HepG2 (cell line): Measurements from ENCODE around the gene MTA1. TPM values are rescaled to one million over a fixed set of nuclear protein-coding genes. Genes with fewer than 3 reads are reported as not detected.

Source experiments
- AGO1 ChIP-seq: fragments of 200-400 bp; formaldehyde crosslinking; IDR thresholded peaks from 2 replicates; pipeline ENCODE4 v1.6.1; 2017; ENCODE audit warnings: mild to moderate bottlenecking, low read depth, low read length, moderate library complexity; ENCODE audit not compliant: poor library complexity, severe bottlenecking
- AGO2 ChIP-seq: fragments of 200-400 bp; formaldehyde crosslinking; optimal IDR thresholded peaks from 2 replicates; pipeline ENCODE3; 2017; ENCODE audit warnings: mild to moderate bottlenecking, low read depth, low read length, moderate library complexity
- ARNT ChIP-seq: fragments of 450-650 bp; IDR thresholded peaks from 2 replicates; pipeline ENCODE4 v1.6.1; 2017
- CHCHD3 ChIP-seq: sonication (generic); formaldehyde crosslinking; IDR thresholded peaks from 2 replicates; pipeline ENCODE4 v1.8.0; 2022; ENCODE audit warnings: mild to moderate bottlenecking, missing genetic modification reagents, moderate library complexity
- IKZF1 ChIP-seq: fragments of 450-650 bp; IDR thresholded peaks from 2 replicates; pipeline ENCODE4 v1.7.1; 2016
- JARID2 ChIP-seq: sonication (generic); formaldehyde crosslinking; IDR thresholded peaks from 2 replicates; pipeline ENCODE4 v1.8.1; 2023; ENCODE audit warnings: missing genetic modification reagents, inconsistent platforms; ENCODE audit not compliant: insufficient replicate concordance
- MIER3 ChIP-seq: IDR thresholded peaks from 2 replicates; pipeline ENCODE4 v1.6.1; 2016; ENCODE audit warnings: missing compliant biosample characterization, borderline replicate concordance
- NCOR1 ChIP-seq: fragments of 200-600 bp; sonication (generic); IDR thresholded peaks from 2 replicates; pipeline ENCODE4 v1.7.0; 2017; ENCODE audit warnings: antibody characterized with exemption, low read length, borderline replicate concordance
- NONO ChIP-seq, 2 experiments: fragments of 450-650 bp in 1 of 2; sonication (generic) in 1 of 2; formaldehyde crosslinking in 1 of 2; IDR thresholded peaks in 1 of 2; conservative IDR thresholded peaks in 1 of 2; 2 replicates each; pipeline versions ENCODE4 v1.6.1 to v1.8.0; 2017 to 2022; ENCODE audit warnings: mild to moderate bottlenecking in 1 of 2, missing genetic modification reagents in 1 of 2, moderate library complexity in 1 of 2
- TCF7L2 ChIP-seq: IDR thresholded peaks from 2 replicates; pipeline ENCODE4 v1.6.1; 2011; ENCODE audit warnings: mild to moderate bottlenecking, low read depth, low read length, moderate library complexity
- ZBTB7A ChIP-seq: sonication (generic); formaldehyde crosslinking; IDR thresholded peaks from 2 replicates; pipeline ENCODE4 v1.8.0; 2022; ENCODE audit warnings: mild to moderate bottlenecking, missing genetic modification reagents
- ZFP36L1 ChIP-seq: sonication (generic); formaldehyde crosslinking; IDR thresholded peaks from 2 replicates; pipeline ENCODE4 v1.8.0; 2022; ENCODE audit warnings: mild to moderate bottlenecking, missing genetic modification reagents, moderate library complexity
- ZNF326 ChIP-seq: sonication (generic); formaldehyde crosslinking; IDR thresholded peaks from 2 replicates; pipeline ENCODE4 v1.4.0; 2020; ENCODE audit warnings: missing genetic modification reagents, borderline replicate concordance
- ZNF510 ChIP-seq: sonication (generic); formaldehyde crosslinking; IDR thresholded peaks from 2 replicates; pipeline ENCODE4 v1.4.0; 2020; ENCODE audit warnings: low read depth, mild to moderate bottlenecking, missing genetic modification reagents
- ZNF547 ChIP-seq: sonication (generic); formaldehyde crosslinking; IDR thresholded peaks from 2 replicates; pipeline ENCODE4 v1.5.1; 2020; ENCODE audit warnings: mild to moderate bottlenecking, missing genetic modification reagents
- ZSCAN21 ChIP-seq: sonication (generic); formaldehyde crosslinking; IDR thresholded peaks from 2 replicates; pipeline ENCODE4 v1.8.0; 2022; ENCODE audit warnings: mild to moderate bottlenecking, missing genetic modification reagents, moderate library complexity, borderline replicate concordance
- polyA plus RNA-seq, 8 experiments: library from polyadenylated mRNA; depleted of rRNA in 3 of 8; stranded (reverse) in 7 of 8; unstranded in 1 of 8; fragments of >200 nt; fragmentation: Illumina TruSeq in 4 of 8; extraction: Trizol in 4 of 8; gene quantifications; 2 replicates each; pipeline versions ENCODE4 v1.2.1 to v1.2.3, GENCODE V29; 2011 to 2016; ENCODE audit warnings: low read depth in 4 of 8, missing spikeins in 1 of 8, mixed read lengths in 1 of 8; ENCODE audit not compliant: insufficient read depth in 1 of 8
- total RNA-seq, 5 experiments: library from RNA; depleted of rRNA; stranded (reverse); fragments of >200 nt; fragmentation: Illumina TruSeq; extraction: Trizol; gene quantifications; 2 replicates each; pipeline ENCODE4 v1.2.3, GENCODE V29; 2016; ENCODE audit warnings: low read depth in 1 of 5
- TF ChIP-seq, protein P1 (sequence below): sonication (generic); formaldehyde crosslinking; IDR thresholded peaks from 2 replicates; pipeline ENCODE4 v1.5.0; 2020; ENCODE audit warnings: mild to moderate bottlenecking, missing genetic modification reagents, borderline replicate concordance
- TF ChIP-seq, protein P2 (sequence below): sonication (generic); formaldehyde crosslinking; conservative IDR thresholded peaks from 2 replicates; pipeline ENCODE4 v1.8.0; 2022; ENCODE audit warnings: mild to moderate bottlenecking, moderate library complexity, missing genetic modification reagents
- TF ChIP-seq, protein P3 (sequence below): sonication (generic); formaldehyde crosslinking; IDR thresholded peaks from 2 replicates; pipeline ENCODE4 v1.4.0; 2020; ENCODE audit warnings: mild to moderate bottlenecking, missing genetic modification reagents, borderline replicate concordance

MTA1 gene
- total and polyA plus RNA-seq, 2 of the 13 experiments (the other 11 are each of a cell fraction or from before 2014, with no cell fraction given) = 35.2 to 85.8 TPM

DNA sequence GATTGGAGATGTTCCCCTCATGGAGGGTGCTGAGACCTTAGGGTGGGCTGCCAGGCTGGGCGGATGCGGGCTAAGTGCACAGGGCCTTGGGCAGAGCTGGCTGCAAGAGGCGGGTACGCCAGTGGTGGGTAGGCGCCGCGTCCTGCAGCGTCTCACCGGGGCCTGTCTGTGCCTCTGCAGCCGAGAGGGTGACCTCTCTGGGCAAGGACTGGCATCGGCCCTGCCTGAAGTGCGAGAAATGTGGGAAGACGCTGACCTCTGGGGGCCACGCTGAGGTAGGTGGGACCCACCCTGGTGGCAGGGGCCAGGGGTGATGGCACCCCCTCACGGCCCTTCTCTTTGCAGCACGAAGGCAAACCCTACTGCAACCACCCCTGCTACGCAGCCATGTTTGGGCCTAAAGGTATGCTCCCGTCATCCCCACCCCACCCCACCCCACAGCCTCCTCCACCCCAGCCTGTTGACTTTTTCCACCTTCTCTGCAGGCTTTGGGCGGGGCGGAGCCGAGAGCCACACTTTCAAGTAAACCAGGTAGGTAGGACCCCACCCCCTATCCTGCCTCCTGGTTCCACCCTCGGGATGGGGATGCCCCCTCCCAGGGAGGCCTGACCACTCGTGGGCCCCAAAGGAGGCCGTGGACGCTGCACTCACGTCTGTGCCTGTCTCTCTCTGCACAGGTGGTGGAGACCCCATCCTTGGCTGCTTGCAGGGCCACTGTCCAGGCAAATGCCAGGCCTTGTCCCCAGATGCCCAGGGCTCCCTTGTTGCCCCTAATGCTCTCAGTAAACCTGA is 68.6 kb downstream of the MTA1 start (continued):
- TF ChIP-seq, protein P1, sequence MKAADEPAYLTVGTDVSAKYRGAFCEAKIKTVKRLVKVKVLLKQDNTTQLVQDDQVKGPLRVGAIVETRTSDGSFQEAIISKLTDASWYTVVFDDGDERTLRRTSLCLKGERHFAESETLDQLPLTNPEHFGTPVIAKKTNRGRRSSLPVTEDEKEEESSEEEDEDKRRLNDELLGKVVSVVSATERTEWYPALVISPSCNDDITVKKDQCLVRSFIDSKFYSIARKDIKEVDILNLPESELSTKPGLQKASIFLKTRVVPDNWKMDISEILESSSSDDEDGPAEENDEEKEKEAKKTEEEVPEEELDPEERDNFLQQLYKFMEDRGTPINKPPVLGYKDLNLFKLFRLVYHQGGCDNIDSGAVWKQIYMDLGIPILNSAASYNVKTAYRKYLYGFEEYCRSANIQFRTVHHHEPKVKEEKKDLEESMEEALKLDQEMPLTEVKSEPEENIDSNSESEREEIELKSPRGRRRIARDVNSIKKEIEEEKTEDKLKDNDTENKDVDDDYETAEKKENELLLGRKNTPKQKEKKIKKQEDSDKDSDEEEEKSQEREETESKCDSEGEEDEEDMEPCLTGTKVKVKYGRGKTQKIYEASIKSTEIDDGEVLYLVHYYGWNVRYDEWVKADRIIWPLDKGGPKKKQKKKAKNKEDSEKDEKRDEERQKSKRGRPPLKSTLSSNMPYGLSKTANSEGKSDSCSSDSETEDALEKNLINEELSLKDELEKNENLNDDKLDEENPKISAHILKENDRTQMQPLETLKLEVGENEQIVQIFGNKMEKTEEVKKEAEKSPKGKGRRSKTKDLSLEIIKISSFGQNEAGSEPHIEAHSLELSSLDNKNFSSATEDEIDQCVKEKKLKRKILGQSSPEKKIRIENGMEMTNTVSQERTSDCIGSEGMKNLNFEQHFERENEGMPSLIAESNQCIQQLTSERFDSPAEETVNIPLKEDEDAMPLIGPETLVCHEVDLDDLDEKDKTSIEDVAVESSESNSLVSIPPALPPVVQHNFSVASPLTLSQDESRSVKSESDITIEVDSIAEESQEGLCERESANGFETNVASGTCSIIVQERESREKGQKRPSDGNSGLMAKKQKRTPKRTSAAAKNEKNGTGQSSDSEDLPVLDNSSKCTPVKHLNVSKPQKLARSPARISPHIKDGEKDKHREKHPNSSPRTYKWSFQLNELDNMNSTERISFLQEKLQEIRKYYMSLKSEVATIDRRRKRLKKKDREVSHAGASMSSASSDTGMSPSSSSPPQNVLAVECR = no peak
- TF ChIP-seq ZFP36L1 (CRISPR knock-in tag) (no peak), ARNT (no peak), AGO1 (peak; percentile 38), ZNF510 (CRISPR knock-in tag) (no peak), ZNF547 (CRISPR knock-in tag) (no peak), MIER3 (no peak), IKZF1 (no peak), ZBTB7A (CRISPR knock-in tag) (no peak), AGO2 (peak; percentile 7), CHCHD3 (CRISPR knock-in tag) (0 out of 2 replicates have a peak, but pooled peaks have one; percentile 33), TCF7L2 (no peak), ZNF326 (CRISPR knock-in tag) (peak; percentile 73; the same call in 1 of the 2 replicates), JARID2 (CRISPR knock-in tag) (no peak), ZSCAN21 (0 out of 2 replicates have a peak, but pooled peaks have one; percentile 25), NONO (IDR thresholded peaks at IDR 0.05) (no peak), NONO (CRISPR knock-in tag; conservative IDR thresholded peaks at IDR 0.05) (0 out of 2 replicates have a peak, but pooled peaks have one; percentile 2), NCOR1 (no peak)
- TF ChIP-seq, protein P2, sequence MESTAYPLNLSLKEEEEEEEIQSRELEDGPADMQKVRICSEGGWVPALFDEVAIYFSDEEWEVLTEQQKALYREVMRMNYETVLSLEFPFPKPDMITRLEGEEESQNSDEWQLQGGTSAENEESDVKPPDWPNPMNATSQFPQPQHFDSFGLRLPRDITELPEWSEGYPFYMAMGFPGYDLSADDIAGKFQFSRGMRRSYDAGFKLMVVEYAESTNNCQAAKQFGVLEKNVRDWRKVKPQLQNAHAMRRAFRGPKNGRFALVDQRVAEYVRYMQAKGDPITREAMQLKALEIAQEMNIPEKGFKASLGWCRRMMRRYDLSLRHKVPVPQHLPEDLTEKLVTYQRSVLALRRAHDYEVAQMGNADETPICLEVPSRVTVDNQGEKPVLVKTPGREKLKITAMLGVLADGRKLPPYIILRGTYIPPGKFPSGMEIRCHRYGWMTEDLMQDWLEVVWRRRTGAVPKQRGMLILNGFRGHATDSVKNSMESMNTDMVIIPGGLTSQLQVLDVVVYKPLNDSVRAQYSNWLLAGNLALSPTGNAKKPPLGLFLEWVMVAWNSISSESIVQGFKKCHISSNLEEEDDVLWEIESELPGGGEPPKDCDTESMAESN (CRISPR knock-in tag) = no peak
- TF ChIP-seq, protein P3, sequence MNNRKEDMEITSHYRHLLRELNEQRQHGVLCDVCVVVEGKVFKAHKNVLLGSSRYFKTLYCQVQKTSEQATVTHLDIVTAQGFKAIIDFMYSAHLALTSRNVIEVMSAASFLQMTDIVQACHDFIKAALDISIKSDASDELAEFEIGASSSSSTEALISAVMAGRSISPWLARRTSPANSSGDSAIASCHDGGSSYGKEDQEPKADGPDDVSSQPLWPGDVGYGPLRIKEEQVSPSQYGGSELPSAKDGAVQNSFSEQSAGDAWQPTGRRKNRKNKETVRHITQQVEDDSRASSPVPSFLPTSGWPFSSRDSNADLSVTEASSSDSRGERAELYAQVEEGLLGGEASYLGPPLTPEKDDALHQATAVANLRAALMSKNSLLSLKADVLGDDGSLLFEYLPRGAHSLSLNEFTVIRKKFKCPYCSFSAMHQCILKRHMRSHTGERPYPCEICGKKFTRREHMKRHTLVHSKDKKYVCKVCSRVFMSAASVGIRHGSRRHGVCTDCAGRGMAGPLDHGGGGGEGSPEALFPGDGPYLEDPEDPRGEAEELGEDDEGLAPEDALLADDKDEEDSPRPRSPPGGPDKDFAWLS (CRISPR knock-in tag) = no peak
